Measurements from ENCODE around the gene IPO5. TPM values are rescaled to one million over a fixed set of nuclear protein-coding genes. Genes with fewer than 3 reads are reported as not detected.

IPO5 gene
- total and polyA plus RNA-seq, 2 of the 8 experiments (the other 6 are each of a cell fraction or from before 2014, with no cell fraction given), result 143 to 410 TPM

DNA sequence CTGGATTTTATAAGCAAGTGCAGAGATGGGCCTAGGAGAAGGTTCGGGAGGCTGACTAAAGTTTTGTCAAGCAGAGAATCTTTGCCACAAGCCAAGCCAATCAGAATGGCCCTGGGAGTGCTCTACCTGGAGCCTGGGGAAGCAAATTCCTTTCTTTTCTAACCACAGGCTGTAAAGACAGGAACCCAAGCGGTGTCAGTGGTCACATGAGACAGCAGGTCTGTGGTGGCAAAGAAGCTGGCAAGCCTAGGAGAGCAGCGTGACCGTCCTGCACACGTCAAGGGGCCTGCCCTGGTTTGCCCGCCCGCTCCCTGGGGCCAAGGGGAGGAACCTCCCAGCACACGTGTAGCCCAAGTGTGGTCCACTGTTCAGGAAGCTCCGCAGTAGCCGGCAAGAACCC, 90.8 kb downstream of the IPO5 start:
- DNase-seq (ENCODE audit: low read depth in 1 of 2, low spot score in 2 of 2) (no peak), FAIRE-seq (no peak)
- ChIA-PET CTCF (ENCODE audit: partially characterized antibody) (interaction anchor here (0.8 to 2.0 kb wide), 3 partner anchors 10 to 62 kb away, joined by 3 to 14 read pairs (median 7); no protein-coding TSS in a partner anchor), POLR2A (ENCODE audit: partially characterized antibody) (no interaction called here)
- peaks cover 0 to 3% (median 1%) of the 10 kb centered on the region in 4 experiments; a peak in 3 of 7 replicates for H3K4me1 ChIP-seq (replicated peaks in 1 of 4; ENCODE audit: control insufficient read depth in 3 of 4, insufficient read depth in 4 of 4, low read length in 3 of 4)
- no peaks in the 10 kb centered on the region; the same call in 1 of the 2 replicates for H3K79me1 ChIP-seq (ENCODE audit: low read depth, low read length)
- no peaks in the 10 kb centered on the region for H3K9me3 ChIP-seq (ENCODE audit: insufficient read depth in 2 of 2, low read depth in 1 of 2, low read length in 1 of 2)
- no peak overlapping the region for H2BK20ac ChIP-seq (ENCODE audit: low read length)
- no peak overlapping the region for H3K4me3 ChIP-seq (ENCODE audit: extremely low read depth in 1 of 4, insufficient read depth in 2 of 4, low read depth in 3 of 4, low read length in 4 of 4)
- H2BK12ac ChIP-seq (ENCODE audit: low read depth, low read length), result peak overlapping the region; percentile 50; the same call in 1 of the 2 replicates
- no peak overlapping the region for H3K9ac ChIP-seq (replicated peaks in 1 of 4; ENCODE audit: extremely low read depth in 1 of 4, low read depth in 3 of 4, low read length in 3 of 4)
- H3K27me3 ChIP-seq (replicated peaks in 1 of 4; ENCODE audit: control insufficient read depth in 3 of 4, extremely low read depth in 1 of 4, insufficient read depth in 3 of 4, low read length in 3 of 4), result no peaks in the 10 kb centered on the region
- H3K18ac ChIP-seq (ENCODE audit: extremely low read depth, low read length), result no peak overlapping the region
- WGBS, 2 experiments (ENCODE audit: extremely low coverage in 1 of 2, insufficient coverage in 1 of 2, insufficient read length in 1 of 2, insufficient replicate concordance in 2 of 2, low coverage in 1 of 2, low lambda C conversion rate in 2 of 2, missing lambda C conversion rate in 1 of 2), result 93% methylated on average over 10 of the region's 10 CpGs; no CpG with 5 or more reads in 1 of the 2 experiments
- no peak overlapping the region for H2BK15ac ChIP-seq (ENCODE audit: low read length)
- no peaks in the 10 kb centered on the region for H4K20me1 ChIP-seq (replicated peaks in 1 of 2; ENCODE audit: control insufficient read depth in 1 of 2, insufficient read depth in 2 of 2, low read length in 2 of 2)
- no peak overlapping the region for H3K27ac ChIP-seq (ENCODE audit: low read depth, low read length)
- H3K4ac ChIP-seq (replicated peaks; ENCODE audit: insufficient read length, low read depth, low read length), result no peak overlapping the region
- no peak overlapping the region for H2AK5ac ChIP-seq (ENCODE audit: low read depth, low read length)
- H2BK5ac ChIP-seq (ENCODE audit: low read depth, low read length), result no peak overlapping the region
- H4K91ac ChIP-seq (replicated peaks; ENCODE audit: insufficient read length, low read length), result no peak overlapping the region
- no peak overlapping the region for H3K23ac ChIP-seq (ENCODE audit: insufficient read length)
- no peak overlapping the region for H3K14ac ChIP-seq (ENCODE audit: insufficient read length)
- TF ChIP-seq CBX8 (IDR thresholded peaks at IDR 0.05; ENCODE audit: borderline replicate concordance, low read depth, low read length) (no peak), KDM4A (IDR thresholded peaks at IDR 0.05; ENCODE audit: low read depth, low read length, severe bottlenecking) (no peak), NRF1 (IDR thresholded peaks at IDR 0.05; ENCODE audit: low read depth, low read length) (no peak), RXRA (IDR thresholded peaks at IDR 0.05; ENCODE audit: insufficient read depth, low read depth, low read length) (no peak), KDM1A (IDR thresholded peaks at IDR 0.05; ENCODE audit: borderline replicate concordance, low read length) (no peak), SP4 (IDR thresholded peaks at IDR 0.05; ENCODE audit: low read length) (no peak), RBBP5 (IDR thresholded peaks at IDR 0.05; ENCODE audit: borderline replicate concordance, low read depth, low read length) (no peak)
- TF ChIP-seq, protein P1, sequence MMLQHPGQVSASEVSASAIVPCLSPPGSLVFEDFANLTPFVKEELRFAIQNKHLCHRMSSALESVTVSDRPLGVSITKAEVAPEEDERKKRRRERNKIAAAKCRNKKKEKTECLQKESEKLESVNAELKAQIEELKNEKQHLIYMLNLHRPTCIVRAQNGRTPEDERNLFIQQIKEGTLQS (IDR thresholded peaks at IDR 0.05; ENCODE audit: insufficient read depth, low read depth, low read length), result no peak
- TF ChIP-seq, protein P2, sequence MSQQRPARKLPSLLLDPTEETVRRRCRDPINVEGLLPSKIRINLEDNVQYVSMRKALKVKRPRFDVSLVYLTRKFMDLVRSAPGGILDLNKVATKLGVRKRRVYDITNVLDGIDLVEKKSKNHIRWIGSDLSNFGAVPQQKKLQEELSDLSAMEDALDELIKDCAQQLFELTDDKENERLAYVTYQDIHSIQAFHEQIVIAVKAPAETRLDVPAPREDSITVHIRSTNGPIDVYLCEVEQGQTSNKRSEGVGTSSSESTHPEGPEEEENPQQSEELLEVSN (IDR thresholded peaks at IDR 0.05), result no peak
- H3K56ac ChIP-seq (replicated peaks; ENCODE audit: insufficient read length, low read depth, low read length), result no peak overlapping the region
- no peaks in the 10 kb centered on the region for H3K23me2 ChIP-seq (ENCODE audit: low read depth, low read length)
- no peak overlapping the region for H2BK120ac ChIP-seq (replicated peaks; ENCODE audit: low read depth, low read length)
- no peak overlapping the region for H4K8ac ChIP-seq (ENCODE audit: extremely low read depth, insufficient read depth, low read length)
- H3K4me2 ChIP-seq (ENCODE audit: insufficient read depth in 1 of 2, low read depth in 2 of 2, low read length in 2 of 2), result no peak overlapping the region
- H3K79me2 ChIP-seq (ENCODE audit: control insufficient read depth in 1 of 2, insufficient read depth in 2 of 2, low read length in 2 of 2), result no peaks in the 10 kb centered on the region
- no peaks in the 10 kb centered on the region for H3K36me3 ChIP-seq (ENCODE audit: control insufficient read depth in 2 of 4, insufficient read depth in 4 of 4, low read length in 3 of 4)
- H4K5ac ChIP-seq (ENCODE audit: insufficient read length, low read depth, low read length), result no peak overlapping the region
- peak overlapping the region; percentile 88 for H2AFZ ChIP-seq (ENCODE audit: low read length)
